ENCODE results near the gene TRIM24. TPM values are rescaled to one million over a fixed set of nuclear protein-coding genes. Genes with fewer than 3 reads are reported as not detected.

Gene TRIM24
- total RNA-seq, 4 donors from 2014 or later, result 13.9 to 16.2 (median 14.1) TPM

DNA sequence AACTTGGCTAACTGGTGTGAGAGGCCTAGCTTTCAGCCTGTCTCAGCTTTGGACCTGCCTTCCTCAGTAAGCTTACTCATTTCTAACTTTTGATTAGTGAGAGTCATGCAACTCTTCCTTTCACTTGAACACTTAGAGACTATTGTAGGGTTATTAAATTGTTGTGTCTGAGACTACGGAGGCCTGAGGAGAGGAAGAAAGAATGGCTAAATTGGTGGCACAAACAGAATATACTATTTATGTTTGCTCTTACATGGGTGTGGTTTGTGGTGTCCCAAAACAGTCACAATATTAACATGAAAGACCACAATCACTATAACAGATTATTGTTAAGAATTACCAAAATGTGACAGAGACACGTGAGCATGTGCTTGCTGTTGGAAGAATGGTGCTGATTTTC is 82.1 kb downstream of the TRIM24 start:
- Histone ChIP-seq H3K4me1 (no peaks in the 10 kb centered on the region), H3K9me3 (no peaks in the 10 kb centered on the region), H3K4me3 (no peak overlapping the region), H3K36me3 (peaks cover 0 to 70% of the 10 kb centered on the region in 2 donors), H3K27ac (no peak overlapping the region), H3K27me3 (no peaks in the 10 kb centered on the region)
- no peak for ATAC-seq
- TF ChIP-seq POLR2A (IDR thresholded peaks at IDR 0.05) (no peak), POLR2AphosphoS5 (IDR thresholded peaks at IDR 0.05) (no peak), EP300 (IDR thresholded peaks at IDR 0.05) (no peak)
- TF ChIP-seq, protein P1, sequence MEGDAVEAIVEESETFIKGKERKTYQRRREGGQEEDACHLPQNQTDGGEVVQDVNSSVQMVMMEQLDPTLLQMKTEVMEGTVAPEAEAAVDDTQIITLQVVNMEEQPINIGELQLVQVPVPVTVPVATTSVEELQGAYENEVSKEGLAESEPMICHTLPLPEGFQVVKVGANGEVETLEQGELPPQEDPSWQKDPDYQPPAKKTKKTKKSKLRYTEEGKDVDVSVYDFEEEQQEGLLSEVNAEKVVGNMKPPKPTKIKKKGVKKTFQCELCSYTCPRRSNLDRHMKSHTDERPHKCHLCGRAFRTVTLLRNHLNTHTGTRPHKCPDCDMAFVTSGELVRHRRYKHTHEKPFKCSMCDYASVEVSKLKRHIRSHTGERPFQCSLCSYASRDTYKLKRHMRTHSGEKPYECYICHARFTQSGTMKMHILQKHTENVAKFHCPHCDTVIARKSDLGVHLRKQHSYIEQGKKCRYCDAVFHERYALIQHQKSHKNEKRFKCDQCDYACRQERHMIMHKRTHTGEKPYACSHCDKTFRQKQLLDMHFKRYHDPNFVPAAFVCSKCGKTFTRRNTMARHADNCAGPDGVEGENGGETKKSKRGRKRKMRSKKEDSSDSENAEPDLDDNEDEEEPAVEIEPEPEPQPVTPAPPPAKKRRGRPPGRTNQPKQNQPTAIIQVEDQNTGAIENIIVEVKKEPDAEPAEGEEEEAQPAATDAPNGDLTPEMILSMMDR (IDR thresholded peaks at IDR 0.05), result no peak
- 85 to 95% methylated on average over 2 of the region's 2 CpGs for WGBS, 2 donors (ENCODE audit: low coverage in 1 of 2)

DNA sequence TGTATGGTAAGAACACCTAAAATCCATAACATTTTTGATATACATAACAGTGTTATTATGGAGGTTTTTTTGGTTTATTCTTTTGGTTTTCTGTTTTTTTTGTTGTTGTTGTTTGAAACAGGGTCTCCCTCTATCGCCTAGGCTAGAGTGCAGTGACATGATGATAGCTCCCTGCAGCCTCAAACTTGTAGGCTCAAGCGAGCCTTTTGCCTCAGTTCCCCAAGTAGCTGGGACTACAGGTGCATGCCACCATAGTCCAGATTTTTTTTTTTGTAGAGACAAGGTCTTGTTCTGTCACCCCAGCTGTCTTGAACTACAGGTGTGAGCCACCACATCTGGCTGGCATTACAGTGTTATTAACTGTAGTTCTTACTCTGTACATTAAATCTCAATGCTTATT is 83.7 kb downstream of the TRIM24 start:
- no peaks in the 10 kb centered on the region for H3K27me3 ChIP-seq
- 88 to 100% methylated on average over 2 of the region's 2 CpGs for WGBS, 2 donors (ENCODE audit: low coverage in 1 of 2)
- H3K4me3 ChIP-seq, result no peak overlapping the region
- TF ChIP-seq POLR2A (IDR thresholded peaks at IDR 0.05) (no peak), POLR2AphosphoS5 (IDR thresholded peaks at IDR 0.05) (no peak), EP300 (IDR thresholded peaks at IDR 0.05) (no peak)
- TF ChIP-seq, protein P1 (IDR thresholded peaks at IDR 0.05), result no peak
- H3K4me1 ChIP-seq, result no peaks in the 10 kb centered on the region
- no peak overlapping the region for H3K27ac ChIP-seq
- ATAC-seq, result no peak
- H3K36me3 ChIP-seq, result peaks cover 0 to 77% of the 10 kb centered on the region in 2 donors
- no peaks in the 10 kb centered on the region for H3K9me3 ChIP-seq

DNA sequence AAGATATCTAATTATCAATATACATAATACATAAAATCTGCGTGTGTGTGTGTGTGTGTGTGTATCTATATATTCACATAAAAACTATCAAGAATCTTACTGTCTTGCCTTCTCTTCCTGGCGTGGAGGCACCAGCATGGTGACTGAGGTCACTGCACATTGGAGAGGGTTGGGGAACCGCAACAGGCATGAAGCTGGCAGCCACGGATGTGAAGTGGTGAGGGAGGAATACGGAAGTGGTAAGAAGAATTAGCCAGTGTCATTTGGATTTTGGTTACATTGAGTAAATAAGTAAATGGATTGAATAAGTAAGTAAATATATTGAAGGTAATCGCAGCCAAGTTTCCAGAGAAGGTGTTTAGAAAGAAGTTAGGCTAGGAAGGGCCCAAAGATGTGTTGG is 85.1 kb downstream of the TRIM24 start:
- H3K9me3 ChIP-seq, result no peaks in the 10 kb centered on the region
- no peak for ATAC-seq
- H3K4me3 ChIP-seq, result no peak overlapping the region
- H3K4me1 ChIP-seq, result no peaks in the 10 kb centered on the region
- H3K36me3 ChIP-seq, result peaks cover 0 to 70% of the 10 kb centered on the region in 2 donors
- H3K27me3 ChIP-seq, result no peaks in the 10 kb centered on the region
- TF ChIP-seq POLR2A (IDR thresholded peaks at IDR 0.05) (no peak), POLR2AphosphoS5 (IDR thresholded peaks at IDR 0.05) (no peak), EP300 (IDR thresholded peaks at IDR 0.05) (no peak)
- TF ChIP-seq, protein P1 (IDR thresholded peaks at IDR 0.05), result no peak
- H3K27ac ChIP-seq, result no peak overlapping the region
- 80 to 100% methylated on average over 3 to 6 of the region's 6 CpGs for WGBS, 2 donors (ENCODE audit: low coverage in 1 of 2)

DNA sequence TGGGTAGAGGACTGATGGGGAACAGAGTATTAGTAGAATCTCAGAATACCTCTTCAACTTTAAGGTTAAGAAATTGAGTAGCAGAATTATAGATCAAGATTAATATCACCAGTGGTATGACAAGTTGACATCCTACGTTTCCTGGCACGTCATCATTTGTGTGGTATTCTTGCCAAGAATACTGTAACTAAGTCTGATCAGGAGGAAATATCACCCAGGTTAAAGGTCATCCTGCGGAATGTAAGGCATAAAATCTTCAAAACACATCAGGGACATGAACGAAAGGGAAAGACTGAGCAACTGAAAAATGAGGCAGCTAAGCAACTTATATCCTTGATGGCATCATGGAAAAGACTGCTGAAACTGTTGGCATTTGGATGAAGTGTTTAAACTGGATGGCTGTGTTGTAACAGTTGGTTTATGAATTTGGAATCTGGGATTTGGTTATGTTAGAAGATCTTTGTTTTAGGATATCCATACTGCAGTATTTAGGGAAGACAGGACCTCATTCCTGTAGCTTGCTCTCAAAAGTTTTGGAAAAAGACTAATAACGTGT is 86.1 kb downstream of the TRIM24 start:
- Histone ChIP-seq H3K27me3 (no peaks in the 10 kb centered on the region), H3K4me3 (no peak overlapping the region), H3K4me1 (no peaks in the 10 kb centered on the region), H3K27ac (no peak overlapping the region), H3K36me3 (peaks cover 0 to 68% of the 10 kb centered on the region in 2 donors), H3K9me3 (no peaks in the 10 kb centered on the region)
- no peak for ATAC-seq
- TF ChIP-seq EP300 (IDR thresholded peaks at IDR 0.05) (no peak), POLR2AphosphoS5 (IDR thresholded peaks at IDR 0.05) (no peak), POLR2A (IDR thresholded peaks at IDR 0.05) (no peak)
- TF ChIP-seq, protein P1 (IDR thresholded peaks at IDR 0.05), result no peak
- WGBS, 2 donors (ENCODE audit: low coverage in 1 of 2), result 71 to 84% methylated on average over 5 of the region's 5 CpGs

DNA sequence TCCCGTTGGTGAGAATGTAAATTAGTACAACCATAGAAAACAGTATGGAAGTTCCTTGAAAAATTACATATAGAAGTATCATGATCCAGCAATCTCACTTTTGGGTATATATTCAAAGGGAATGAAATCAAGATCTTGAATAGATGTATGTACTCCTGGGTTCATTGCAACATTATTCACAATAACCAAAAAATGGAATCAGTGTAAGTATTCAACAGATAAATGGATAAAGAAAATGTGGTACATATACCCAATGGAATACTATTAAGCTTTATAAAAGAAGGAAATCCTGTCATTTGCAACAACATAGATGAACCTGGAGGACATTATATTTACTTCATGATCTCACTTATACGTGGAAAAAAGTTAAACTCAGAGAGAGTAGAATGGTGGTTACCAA is 86.8 kb downstream of the TRIM24 start:
- Histone ChIP-seq H3K27me3 (no peaks in the 10 kb centered on the region), H3K27ac (no peak overlapping the region), H3K4me3 (no peak overlapping the region), H3K4me1 (no peaks in the 10 kb centered on the region), H3K36me3 (peaks cover 0 to 68% of the 10 kb centered on the region in 2 donors), H3K9me3 (no peaks in the 10 kb centered on the region)
- no peak for ATAC-seq
- TF ChIP-seq EP300 (IDR thresholded peaks at IDR 0.05), result no peak
- TF ChIP-seq, protein P1 (IDR thresholded peaks at IDR 0.05), result no peak
- 97 to 100% methylated on average over 2 of the region's 2 CpGs for WGBS, 2 donors (ENCODE audit: low coverage in 1 of 2)

All from gastroesophageal sphincter (tissue), 4 donors.